H1 (cell line): ENCODE measurements around the gene KDM6A. TPM values are rescaled to one million over a fixed set of nuclear protein-coding genes. Genes with fewer than 3 reads are reported as not detected.

Experiments used
- CTCF ChIA-PET: fragments of 300-600 bp; sonication (Branson Sonifier 250); formaldehyde crosslinking; loops from one replicate; lab custom pipeline; 2021; ENCODE audit not compliant: partially characterized antibody; lab: Charles Lee
- POLR2A ChIA-PET: fragments of 300-600 bp; sonication (Branson Sonifier 250); formaldehyde crosslinking; loops from one replicate; lab custom pipeline; 2021; ENCODE audit warnings: inconsistent platforms; ENCODE audit not compliant: partially characterized antibody; lab: Charles Lee
- DNase-seq, 2 experiments: peaks; one replicate each; pipeline versions ENCODE4 v3.0.0 to v3.0.0-alpha.2; 2010 to 2022; ENCODE audit warnings: low spot score in 2 of 2, low read depth in 1 of 2, mixed read lengths in 1 of 2
- FAIRE-seq: peaks from 2 replicates; lab custom pipeline; 2011; peaks lifted over from hg19 to GRCh38; lab: Jason Lieb, UNC
- H2AFZ ChIP-seq: 2 replicates; pipeline ENCODE4 v1.8.1; 2012; ENCODE audit warnings: low read length, inconsistent platforms
- H2AK5ac ChIP-seq: 2 replicates; pipeline ENCODE4 v1.6.1; 2013; ENCODE audit warnings: low read depth, low read length
- H2BK120ac ChIP-seq: replicated peaks from 2 replicates; pipeline ENCODE3; 2013; ENCODE audit warnings: low read depth, low read length, inconsistent platforms
- H2BK12ac ChIP-seq: 2 replicates; pipeline ENCODE4 v1.6.1; 2013; ENCODE audit warnings: low read depth, low read length
- H2BK15ac ChIP-seq: 2 replicates; pipeline ENCODE4 v1.6.1; 2013; ENCODE audit warnings: low read length
- H2BK20ac ChIP-seq: 2 replicates; pipeline ENCODE4 v1.6.1; 2013; ENCODE audit warnings: low read length
- H2BK5ac ChIP-seq: 2 replicates; pipeline ENCODE4 v1.6.1; 2013; ENCODE audit warnings: low read depth, low read length
- H3K14ac ChIP-seq: 2 replicates; pipeline ENCODE4 v1.6.1; 2013; ENCODE audit warnings: inconsistent platforms; ENCODE audit not compliant: insufficient read length
- H3K18ac ChIP-seq: 2 replicates; pipeline ENCODE4 v1.6.1; 2013; ENCODE audit warnings: low read length; ENCODE audit errors: extremely low read depth
- H3K23ac ChIP-seq: 2 replicates; pipeline ENCODE4 v1.6.1; 2013; ENCODE audit warnings: inconsistent platforms; ENCODE audit not compliant: insufficient read length
- H3K23me2 ChIP-seq: 2 replicates; pipeline ENCODE4 v1.6.1; 2013; ENCODE audit warnings: low read depth, low read length
- H3K27ac ChIP-seq: 2 replicates; pipeline ENCODE4 v1.6.1; 2011; ENCODE audit warnings: low read depth, low read length, inconsistent platforms
- H3K27me3 ChIP-seq, 4 experiments: replicated peaks in 1 of 4; 1 replicate in 1 of 4; 2 replicates in 3 of 4; pipeline versions ENCODE4 v1.6.1 to v1.8.1; 2011 to 2013; ENCODE audit warnings: low read length in 3 of 4, mild to moderate bottlenecking in 3 of 4, inconsistent platforms in 2 of 4, mixed read lengths in 2 of 4, moderate library complexity in 1 of 4; ENCODE audit not compliant: control insufficient read depth in 3 of 4, insufficient read depth in 3 of 4; ENCODE audit errors: extremely low read depth in 1 of 4
- H3K36me3 ChIP-seq, 4 experiments: 2 replicates each; pipeline versions ENCODE4 v1.6.1 to v1.8.1; 2011 to 2013; ENCODE audit warnings: mild to moderate bottlenecking in 4 of 4, low read length in 3 of 4, moderate library complexity in 2 of 4, control low read depth in 1 of 4, inconsistent platforms in 1 of 4; ENCODE audit not compliant: insufficient read depth in 4 of 4, control insufficient read depth in 2 of 4
- H3K4ac ChIP-seq: replicated peaks from 2 replicates; pipeline ENCODE3; 2013; ENCODE audit warnings: low read length, low read depth, mixed read lengths, inconsistent platforms; ENCODE audit not compliant: insufficient read length
- H3K4me1 ChIP-seq, 4 experiments: replicated peaks in 1 of 4; 1 replicate in 1 of 4; 2 replicates in 3 of 4; pipeline versions ENCODE4 v1.6.1 to v1.8.1; 2011 to 2013; ENCODE audit warnings: low read length in 3 of 4, inconsistent platforms in 2 of 4, mixed read lengths in 1 of 4; ENCODE audit not compliant: insufficient read depth in 4 of 4, control insufficient read depth in 3 of 4
- H3K4me2 ChIP-seq, 2 experiments: 2 replicates each; pipeline versions ENCODE4 v1.6.1 to v1.8.1; 2011 to 2013; ENCODE audit warnings: low read depth in 2 of 2, low read length in 2 of 2, control low read depth in 1 of 2, inconsistent platforms in 1 of 2, mild to moderate bottlenecking in 1 of 2; ENCODE audit not compliant: insufficient read depth in 1 of 2
- H3K4me3 ChIP-seq, 4 experiments: fragments of 200-600, 300-600 bp in 1 of 4; sonication (generic), shearing (Covaris generic), sonication (Bioruptor Twin) in 1 of 4; 2 replicates each; pipeline versions ENCODE4 v1.5.1 to v1.8.1; 2011 to 2016; ENCODE audit warnings: low read length in 4 of 4, low read depth in 3 of 4, control low read depth in 2 of 4, inconsistent platforms in 2 of 4, mild to moderate bottlenecking in 2 of 4, mixed read lengths in 1 of 4, moderate library complexity in 1 of 4; ENCODE audit not compliant: insufficient read depth in 2 of 4; ENCODE audit errors: extremely low read depth in 1 of 4
- H3K56ac ChIP-seq: replicated peaks from 2 replicates; pipeline ENCODE3; 2013; ENCODE audit warnings: low read depth, mild to moderate bottlenecking, mixed read lengths, low read length, inconsistent platforms; ENCODE audit not compliant: insufficient read length
- H3K79me1 ChIP-seq: 2 replicates; pipeline ENCODE4 v1.6.1; 2013; ENCODE audit warnings: low read depth, low read length, control low read depth
- H3K79me2 ChIP-seq, 2 experiments: 2 replicates each; pipeline versions ENCODE4 v1.6.1 to v1.8.1; 2012 to 2013; ENCODE audit warnings: low read length in 2 of 2, mild to moderate bottlenecking in 2 of 2, inconsistent platforms in 1 of 2; ENCODE audit not compliant: insufficient read depth in 2 of 2, control insufficient read depth in 1 of 2
- H3K9ac ChIP-seq, 4 experiments: replicated peaks in 1 of 4; 1 replicate in 1 of 4; 2 replicates in 3 of 4; pipeline versions ENCODE4 v1.6.1 to v1.8.1; 2011 to 2013; ENCODE audit warnings: low read depth in 3 of 4, low read length in 3 of 4, control low read depth in 2 of 4, mild to moderate bottlenecking in 2 of 4, moderate library complexity in 2 of 4, inconsistent platforms in 1 of 4; ENCODE audit errors: extremely low read depth in 1 of 4
- H3K9me3 ChIP-seq, 2 experiments: 2 replicates each; pipeline versions ENCODE4 v1.6.1 to v1.8.1; 2012 to 2013; ENCODE audit warnings: mild to moderate bottlenecking in 2 of 2, moderate library complexity in 2 of 2, control low read depth in 1 of 2, inconsistent platforms in 1 of 2, low read depth in 1 of 2, low read length in 1 of 2, mixed read lengths in 1 of 2; ENCODE audit not compliant: insufficient read depth in 2 of 2
- H4K20me1 ChIP-seq, 2 experiments: replicated peaks in 1 of 2; 2 replicates each; pipeline versions ENCODE3 to v1.8.1; 2011 to 2013; ENCODE audit warnings: inconsistent platforms in 2 of 2, low read length in 2 of 2, mild to moderate bottlenecking in 1 of 2; ENCODE audit not compliant: insufficient read depth in 2 of 2, control insufficient read depth in 1 of 2
- H4K5ac ChIP-seq: 2 replicates; pipeline ENCODE4 v1.6.1; 2013; ENCODE audit warnings: low read length, low read depth, mixed read lengths, inconsistent platforms; ENCODE audit not compliant: insufficient read length
- H4K8ac ChIP-seq: 2 replicates; pipeline ENCODE4 v1.8.0; 2013; ENCODE audit warnings: mild to moderate bottlenecking, moderate library complexity, low read length, inconsistent platforms; ENCODE audit not compliant: insufficient read depth; ENCODE audit errors: extremely low read depth
- H4K91ac ChIP-seq: replicated peaks from 2 replicates; pipeline ENCODE3; 2013; ENCODE audit warnings: low read length, mixed read lengths, inconsistent platforms; ENCODE audit not compliant: insufficient read length
- CHD1 ChIP-seq: IDR thresholded peaks from 2 replicates; pipeline ENCODE4 v1.6.1; 2012; ENCODE audit warnings: low read depth, low read length, improper control_type of control experiment
- FOSL1 ChIP-seq: IDR thresholded peaks from 2 replicates; pipeline ENCODE4 v1.6.1; 2011; ENCODE audit warnings: mild to moderate bottlenecking, low read depth, low read length, moderate library complexity; ENCODE audit not compliant: insufficient read depth
- HDAC6 ChIP-seq: IDR thresholded peaks from one replicate; pipeline ENCODE4 v1.7.1; 2012; ENCODE audit warnings: low read depth, mild to moderate bottlenecking, inconsistent platforms, low read length, moderate library complexity
- KDM1A ChIP-seq: fragments of 200-600, 300-600 bp; sonication (generic); IDR thresholded peaks from 2 replicates; pipeline ENCODE4 v1.7.1; 2016; ENCODE audit warnings: mild to moderate bottlenecking, low read length, borderline replicate concordance
- POLR2AphosphoS5 ChIP-seq: IDR thresholded peaks from 2 replicates; pipeline ENCODE4 v1.6.1; 2011; ENCODE audit warnings: low read depth, low read length
- RFX5 ChIP-seq: IDR thresholded peaks from 2 replicates; pipeline ENCODE4 v1.6.1; 2011; ENCODE audit warnings: low read depth, low read length, improper control_type of control experiment, borderline replicate concordance
- SP2 ChIP-seq: IDR thresholded peaks from 2 replicates; pipeline ENCODE4 v1.6.1; 2012; ENCODE audit warnings: mild to moderate bottlenecking, low read length, inconsistent platforms
- SP4 ChIP-seq: IDR thresholded peaks from 2 replicates; pipeline ENCODE4 v1.6.1; 2012; ENCODE audit warnings: low read length, inconsistent platforms
- SRF ChIP-seq: IDR thresholded peaks from 2 replicates; pipeline ENCODE4 v1.6.1; 2011; ENCODE audit warnings: mild to moderate bottlenecking, low read depth, low read length, moderate library complexity
- TCF12 ChIP-seq: IDR thresholded peaks from 2 replicates; pipeline ENCODE4 v1.6.1; 2011; ENCODE audit warnings: low read depth, mild to moderate bottlenecking, low read length
- TEAD4 ChIP-seq: IDR thresholded peaks from 2 replicates; pipeline ENCODE4 v1.6.1; 2012; ENCODE audit warnings: low read depth, low read length, inconsistent platforms, mixed read lengths
- WGBS, 2 experiments: shearing (Covaris generic) in 1 of 2; methylation state at CpG; one replicate each; pipeline versions ENCODE4 v1.1.6 to v1.1.7; 2013 to 2015; ENCODE audit warnings: low lambda C conversion rate in 2 of 2, mixed read lengths in 2 of 2, inconsistent platforms in 1 of 2, low coverage in 1 of 2, missing lambda C conversion rate in 1 of 2; ENCODE audit not compliant: insufficient replicate concordance in 2 of 2, insufficient coverage in 1 of 2, insufficient read length in 1 of 2; ENCODE audit errors: extremely low coverage in 1 of 2, missing lambda C conversion rate in 1 of 2; 5-methylcytosine and 5-hydroxymethylcytosine counted together
- polyA plus RNA-seq, 7 experiments: library from polyadenylated mRNA; depleted of rRNA in 3 of 7; stranded (reverse) in 5 of 7; unstranded in 2 of 7; fragments of >200 nt in 5 of 7; fragments of 200-250 nt in 2 of 7; gene quantifications; 1 replicate in 5 of 7; 2 replicates in 1 of 7; 4 replicates in 1 of 7; pipeline versions ENCODE4 v1.2.1 to v1.2.3, GENCODE V29; 2011 to 2013; ENCODE audit warnings: missing spikeins in 2 of 7, mixed read lengths in 2 of 7
- total RNA-seq: library from RNA; stranded (reverse); fragmentation: NEBNext Ultra II Directional; extraction: Animal tissue kit (Norgen Biotek cat#: 25700); gene quantifications from 2 replicates; pipeline ENCODE4 v1.2.1, GENCODE V29; 2021
- TF ChIP-seq, protein P1 (sequence below), 3 experiments: IDR thresholded peaks; 1 replicate in 2 of 3; 2 replicates in 1 of 3; pipeline versions ENCODE4 v1.5.1 to v1.6.1; 2011; ENCODE audit warnings: low read length in 3 of 3, mild to moderate bottlenecking in 3 of 3, inconsistent platforms in 2 of 3, low read depth in 1 of 3, moderate library complexity in 1 of 3; ENCODE audit not compliant: insufficient read depth in 1 of 3; ENCODE audit errors: control extremely low read depth in 1 of 3

Gene KDM6A
- total and polyA plus RNA-seq, 2 of the 8 experiments (the other 6 are each of a cell fraction or from before 2014, with no cell fraction given): 43.5 to 58.4 TPM

- H4K20me1 ChIP-seq: no peaks in the 10 kb centered on the region
- H3K4me3 ChIP-seq: no peak overlapping the region
- H3K4me2 ChIP-seq: no peak overlapping the region
- H3K56ac ChIP-seq: no peak overlapping the region
- no peaks in the 10 kb centered on the region for H3K27me3 ChIP-seq
- no peak for DNase-seq
- FAIRE-seq: no peak
- no peak overlapping the region for H4K8ac ChIP-seq
- POLR2A ChIA-PET: no interaction called here
- no peak overlapping the region for H3K27ac ChIP-seq
- H3K36me3 ChIP-seq: no peaks in the 10 kb centered on the region
- H3K18ac ChIP-seq: no peak overlapping the region
- no peak overlapping the region for H2BK5ac ChIP-seq
- no peak overlapping the region for H4K5ac ChIP-seq
- H4K91ac ChIP-seq: no peak overlapping the region
- H2BK120ac ChIP-seq: no peak overlapping the region
- H3K4me1 ChIP-seq: no peaks in the 10 kb centered on the region
- WGBS, 2 experiments: 90% methylated on average over 9 of the region's 10 CpGs; no CpG with 5 or more reads in 1 of the 2 experiments
- H3K9ac ChIP-seq: no peak overlapping the region
- no peaks in the 10 kb centered on the region for H3K79me2 ChIP-seq
- H2BK15ac ChIP-seq: no peak overlapping the region
- H3K79me1 ChIP-seq: no peaks in the 10 kb centered on the region
- no peak overlapping the region for H3K14ac ChIP-seq
- CTCF ChIA-PET: no interaction called here
- H3K23me2 ChIP-seq: no peaks in the 10 kb centered on the region
- no peak overlapping the region for H3K4ac ChIP-seq
- no peak overlapping the region for H2BK12ac ChIP-seq
- no peak overlapping the region for H2BK20ac ChIP-seq
- no peak overlapping the region for H2AK5ac ChIP-seq
- no peaks in the 10 kb centered on the region for H3K9me3 ChIP-seq
- H3K23ac ChIP-seq: no peak overlapping the region
- H2AFZ ChIP-seq: no peak overlapping the region
- no peak for TF ChIP-seq SRF
- TF ChIP-seq RFX5: no peak
- TF ChIP-seq SP4: no peak
- TF ChIP-seq, protein P1, sequence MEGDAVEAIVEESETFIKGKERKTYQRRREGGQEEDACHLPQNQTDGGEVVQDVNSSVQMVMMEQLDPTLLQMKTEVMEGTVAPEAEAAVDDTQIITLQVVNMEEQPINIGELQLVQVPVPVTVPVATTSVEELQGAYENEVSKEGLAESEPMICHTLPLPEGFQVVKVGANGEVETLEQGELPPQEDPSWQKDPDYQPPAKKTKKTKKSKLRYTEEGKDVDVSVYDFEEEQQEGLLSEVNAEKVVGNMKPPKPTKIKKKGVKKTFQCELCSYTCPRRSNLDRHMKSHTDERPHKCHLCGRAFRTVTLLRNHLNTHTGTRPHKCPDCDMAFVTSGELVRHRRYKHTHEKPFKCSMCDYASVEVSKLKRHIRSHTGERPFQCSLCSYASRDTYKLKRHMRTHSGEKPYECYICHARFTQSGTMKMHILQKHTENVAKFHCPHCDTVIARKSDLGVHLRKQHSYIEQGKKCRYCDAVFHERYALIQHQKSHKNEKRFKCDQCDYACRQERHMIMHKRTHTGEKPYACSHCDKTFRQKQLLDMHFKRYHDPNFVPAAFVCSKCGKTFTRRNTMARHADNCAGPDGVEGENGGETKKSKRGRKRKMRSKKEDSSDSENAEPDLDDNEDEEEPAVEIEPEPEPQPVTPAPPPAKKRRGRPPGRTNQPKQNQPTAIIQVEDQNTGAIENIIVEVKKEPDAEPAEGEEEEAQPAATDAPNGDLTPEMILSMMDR (IDR thresholded peaks at IDR 0.05; ENCODE audit: control extremely low read depth in 1 of 3, insufficient read depth in 1 of 3, low read depth in 1 of 3, low read length in 3 of 3): no peak
- TF ChIP-seq FOSL1: no peak
- no peak for TF ChIP-seq TEAD4
- TF ChIP-seq SP2: no peak
- TF ChIP-seq KDM1A: no peak
- TF ChIP-seq TCF12: no peak
- TF ChIP-seq CHD1: no peak
- TF ChIP-seq POLR2AphosphoS5: no peak
- TF ChIP-seq HDAC6: no peak
Observed at GRCh38 chrX:44842550-44843317, 30.3 kb upstream of the KDM6A start.
